ENCODE measurements around the gene CES4A.
"Not testable (repeated sequence)": the region's sequence is repeated elsewhere in the genome, so short reads cannot be mapped to it uniquely, and the experiment has no call there.

The CES4A gene

DNA sequence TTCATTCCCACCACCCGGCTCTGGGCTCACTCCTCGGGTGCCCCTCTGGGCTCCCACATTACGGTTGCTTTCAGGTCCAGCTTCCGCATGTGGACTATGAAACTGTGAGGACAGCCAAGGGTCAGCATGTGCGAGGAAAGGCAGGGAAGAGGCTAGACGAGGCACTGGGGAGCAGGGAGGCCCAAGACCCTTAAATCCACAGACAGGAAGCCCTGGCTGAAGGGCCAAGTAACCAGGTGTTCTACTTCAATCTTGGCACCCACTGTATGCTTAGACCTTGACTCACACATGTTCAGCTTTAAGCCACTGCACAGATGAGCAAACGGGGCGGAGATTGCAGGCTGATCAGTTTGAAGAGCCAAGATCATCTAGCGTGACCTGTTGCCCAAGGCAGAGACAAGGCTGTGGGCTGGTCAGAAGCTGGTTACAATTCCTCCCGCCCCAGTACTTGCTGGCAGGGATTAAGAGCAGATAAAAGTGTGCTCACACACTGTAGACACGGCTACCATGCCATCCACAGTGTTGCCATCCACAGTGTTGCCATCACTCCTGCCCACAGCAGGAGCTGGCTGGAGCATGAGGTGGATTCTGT, at the start of gene CES4A:
CES4A (plus strand) TSS at position 393 of the 592 bp plus-strand sequence; CDS start at position 577, 184 bp downstream.
- DNase-seq, result no peak

DNA sequence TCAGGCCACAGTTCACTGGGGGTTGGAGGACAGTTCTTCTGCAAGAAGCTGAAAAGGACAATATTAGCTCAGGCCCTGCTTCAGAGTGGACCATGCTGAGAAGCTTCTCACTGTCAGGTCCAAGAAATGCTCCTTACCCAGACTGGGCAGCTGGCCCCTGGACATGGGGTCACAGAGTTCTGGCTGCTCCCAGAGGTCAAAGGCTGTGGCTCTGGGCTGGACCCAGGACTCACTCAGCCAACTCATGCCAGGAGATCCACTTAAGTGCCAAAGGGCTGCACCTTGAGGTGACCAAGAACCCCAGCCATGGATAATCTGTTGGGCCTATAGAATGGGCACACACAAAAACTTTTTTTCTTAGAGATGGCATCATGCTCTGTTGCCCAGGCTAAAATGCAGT, 49.0 kb upstream of the CES4A start:
- DNase-seq, result no peak

DNA sequence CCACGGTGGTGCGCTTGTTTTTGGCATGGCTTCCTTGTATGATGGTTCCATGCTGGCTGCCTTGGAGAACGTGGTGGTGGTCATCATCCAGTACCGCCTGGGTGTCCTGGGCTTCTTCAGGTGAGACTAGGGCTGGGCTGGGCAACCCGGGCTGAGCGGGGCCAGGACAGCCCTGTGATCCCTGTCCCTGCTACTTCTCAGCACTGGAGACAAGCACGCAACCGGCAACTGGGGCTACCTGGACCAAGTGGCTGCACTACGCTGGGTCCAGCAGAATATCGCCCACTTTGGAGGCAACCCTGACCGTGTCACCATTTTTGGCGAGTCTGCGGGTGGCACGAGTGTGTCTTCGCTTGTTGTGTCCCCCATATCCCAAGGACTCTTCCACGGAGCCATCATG, 48.2 kb upstream of the CES4A start:
- DNase-seq, result no peak

DNA sequence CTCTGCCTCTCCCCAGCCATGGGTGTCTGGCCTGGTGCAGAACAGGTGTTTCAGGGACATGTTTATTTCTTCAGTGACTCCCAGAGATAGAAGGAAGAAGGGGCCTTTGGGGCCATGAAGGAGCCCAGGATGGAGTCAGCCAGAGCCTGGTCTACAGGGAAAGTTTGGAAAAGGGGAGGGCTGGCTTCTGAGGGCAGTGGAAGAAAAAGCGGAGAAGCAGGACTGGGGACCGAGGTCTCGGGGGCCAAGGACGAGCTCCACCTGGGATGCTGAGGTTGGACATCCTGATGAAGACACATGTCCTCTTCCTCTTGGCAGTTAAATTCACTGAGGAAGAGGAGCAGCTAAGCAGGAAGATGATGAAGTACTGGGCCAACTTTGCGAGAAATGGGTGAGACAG, 45.4 kb upstream of the CES4A start:
- DNase-seq, result no peak

DNA sequence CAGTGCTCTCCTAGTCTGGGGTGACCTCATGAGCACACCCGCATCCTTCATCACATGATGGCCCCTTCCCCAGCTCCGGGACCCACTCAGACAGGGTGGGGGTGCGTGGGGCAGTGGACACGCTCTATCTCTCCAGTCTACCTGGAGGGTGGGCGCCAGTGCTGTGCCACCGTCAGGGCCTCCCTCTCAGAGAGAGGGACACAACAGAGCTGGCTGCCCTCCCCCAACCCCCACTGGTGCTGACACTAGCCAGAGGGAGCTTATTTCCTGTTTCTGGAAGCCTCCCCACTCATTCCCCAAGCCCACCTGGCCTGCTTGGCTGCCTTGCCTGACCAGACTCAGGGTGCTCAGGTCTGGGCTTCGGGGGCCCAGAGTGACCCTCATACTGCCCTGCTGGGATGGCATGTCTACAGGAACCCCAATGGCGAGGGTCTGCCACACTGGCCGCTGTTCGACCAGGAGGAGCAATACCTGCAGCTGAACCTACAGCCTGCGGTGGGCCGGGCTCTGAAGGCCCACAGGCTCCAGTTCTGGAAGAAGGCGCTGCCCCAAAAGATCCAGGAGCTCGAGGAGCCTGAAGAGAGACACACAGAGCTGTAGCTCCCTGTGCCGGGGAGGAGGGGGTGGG, 44.8 kb upstream of the CES4A start:
- DNase-seq, result no peak

DNA sequence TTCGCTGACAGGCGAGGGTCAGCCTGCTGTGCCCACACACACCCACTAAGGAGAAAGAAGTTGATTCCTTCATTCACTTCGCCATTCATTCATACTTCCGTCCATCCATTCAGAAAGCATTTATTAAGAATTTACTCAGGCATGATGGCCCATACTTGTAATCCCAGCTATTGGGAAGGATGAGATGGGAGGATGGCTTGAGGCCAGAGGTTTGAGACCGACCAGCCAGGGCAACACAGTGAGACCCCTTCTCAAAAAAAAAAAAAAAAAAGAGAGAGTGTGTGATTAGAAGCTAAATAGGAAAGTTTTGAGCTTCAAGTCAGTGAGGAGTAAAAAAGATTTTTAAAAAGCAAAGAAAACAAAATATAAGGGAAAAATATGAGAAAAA, 44.3 kb upstream of the CES4A start:
- DNase-seq, result no peak

DNA sequence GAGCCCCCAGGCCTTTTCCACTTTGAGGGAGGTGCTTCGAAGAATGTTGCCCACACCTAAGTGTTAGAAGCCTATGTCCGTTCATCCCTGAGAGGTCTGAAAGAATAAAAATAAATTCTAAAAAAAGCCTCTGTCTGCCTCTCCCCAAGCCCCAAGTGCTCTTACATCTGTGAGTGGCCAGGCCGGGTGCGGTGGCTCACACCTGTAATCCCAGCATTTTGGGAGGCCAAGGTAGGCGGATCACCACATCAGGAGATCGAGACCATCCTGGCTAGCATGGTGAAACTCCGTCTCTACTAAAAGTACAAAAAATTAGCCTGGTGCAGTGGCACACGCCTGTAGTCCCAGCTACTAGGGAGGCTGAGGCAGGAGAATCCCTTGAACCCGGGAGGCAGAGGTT, 43.4 kb upstream of the CES4A start:
- not testable (repeated sequence) for DNase-seq

DNA sequence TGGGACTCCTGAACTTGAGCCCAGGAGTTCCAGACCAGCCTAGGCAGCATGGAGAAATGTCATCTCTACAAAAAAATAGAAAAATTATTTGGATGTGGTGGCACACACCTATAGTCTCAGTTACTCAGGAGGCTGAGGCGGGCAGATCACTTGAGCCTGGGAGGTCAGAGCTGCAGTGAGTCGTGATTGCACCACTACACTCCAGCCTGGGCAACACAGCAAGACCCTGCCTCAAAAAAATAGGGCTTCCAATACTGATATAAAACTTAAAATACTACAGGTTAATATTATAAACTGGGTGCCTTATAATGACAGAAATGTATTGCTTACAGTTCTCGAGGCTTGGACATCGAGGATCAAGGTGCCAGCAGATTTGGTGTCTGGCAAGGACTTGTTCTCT, 42.5 kb upstream of the CES4A start:
- no peak for DNase-seq

DNA sequence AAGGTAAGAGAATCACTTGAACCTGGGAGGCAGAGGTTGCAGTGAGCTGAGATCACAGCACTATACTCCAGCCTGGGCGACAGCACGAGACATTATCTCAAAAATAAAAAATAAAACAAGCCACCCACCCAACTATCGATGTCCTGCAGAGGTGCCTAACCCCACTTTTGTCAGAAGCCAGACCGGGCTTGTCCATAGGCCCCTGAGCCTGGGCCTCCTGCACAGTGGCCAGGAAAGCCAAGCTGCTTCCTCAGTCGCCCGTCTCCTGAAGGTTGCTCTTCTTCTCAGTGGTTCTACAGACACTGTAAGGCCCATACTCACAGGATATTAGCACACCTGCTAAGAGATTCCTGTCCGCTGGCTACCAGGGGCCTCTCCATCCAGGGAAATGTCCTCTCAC, 41.8 kb upstream of the CES4A start:
- no peak for DNase-seq

DNA sequence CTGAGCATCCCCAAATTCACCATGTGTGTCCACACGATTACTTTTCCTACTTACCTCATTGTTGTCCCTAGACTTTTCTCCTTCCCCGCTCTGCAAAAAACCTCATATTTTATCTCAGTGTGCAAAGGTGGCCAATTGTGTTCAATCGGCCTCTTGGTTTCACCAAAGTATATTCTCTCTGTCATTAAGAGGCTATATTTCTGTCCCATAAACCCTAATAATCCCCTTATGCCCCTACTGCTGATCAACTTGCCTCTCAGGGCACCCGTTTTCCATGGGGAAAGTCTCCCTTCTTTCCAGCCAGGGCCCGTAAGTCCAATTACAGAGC, 41.5 kb upstream of the CES4A start:
- DNase-seq, result no peak

DNA sequence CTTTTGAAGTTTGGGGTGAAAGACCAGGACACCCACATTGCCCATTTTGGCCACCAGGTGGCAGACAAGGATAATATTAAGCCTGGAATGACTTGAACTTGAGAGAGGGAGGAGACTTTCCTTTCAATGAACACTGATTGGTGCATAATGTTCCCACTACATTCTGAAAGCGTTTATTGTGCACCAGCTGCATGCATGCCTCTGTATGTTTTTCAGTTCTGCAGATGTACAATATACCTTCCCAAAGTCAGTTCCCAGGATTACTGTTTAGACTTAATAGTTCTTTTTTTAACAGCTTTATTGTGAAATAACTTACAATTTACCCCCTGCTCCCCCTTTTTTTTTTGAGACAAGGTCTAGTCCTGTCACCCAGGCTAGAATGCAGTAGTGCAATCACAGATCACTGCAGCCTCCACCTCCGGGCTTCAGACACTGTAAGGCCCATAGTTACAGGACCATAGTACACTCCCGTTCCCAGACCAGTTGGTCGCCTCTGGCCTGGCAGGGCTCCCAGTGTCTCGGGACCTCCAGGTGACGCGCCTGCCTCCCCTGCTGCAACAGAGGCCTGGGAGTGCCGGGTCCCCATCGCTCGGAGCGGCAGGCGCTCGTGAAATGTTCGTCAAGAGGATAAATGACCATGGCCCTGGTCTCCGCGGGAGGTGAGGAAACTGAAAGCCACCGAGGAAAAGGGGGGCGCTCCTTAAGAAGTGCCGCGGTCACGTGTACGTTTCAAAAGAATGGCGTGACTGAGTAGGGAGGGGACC, 40.9 kb upstream of the CES4A start:
- DNase-seq, result peak; percentile 80

DNA sequence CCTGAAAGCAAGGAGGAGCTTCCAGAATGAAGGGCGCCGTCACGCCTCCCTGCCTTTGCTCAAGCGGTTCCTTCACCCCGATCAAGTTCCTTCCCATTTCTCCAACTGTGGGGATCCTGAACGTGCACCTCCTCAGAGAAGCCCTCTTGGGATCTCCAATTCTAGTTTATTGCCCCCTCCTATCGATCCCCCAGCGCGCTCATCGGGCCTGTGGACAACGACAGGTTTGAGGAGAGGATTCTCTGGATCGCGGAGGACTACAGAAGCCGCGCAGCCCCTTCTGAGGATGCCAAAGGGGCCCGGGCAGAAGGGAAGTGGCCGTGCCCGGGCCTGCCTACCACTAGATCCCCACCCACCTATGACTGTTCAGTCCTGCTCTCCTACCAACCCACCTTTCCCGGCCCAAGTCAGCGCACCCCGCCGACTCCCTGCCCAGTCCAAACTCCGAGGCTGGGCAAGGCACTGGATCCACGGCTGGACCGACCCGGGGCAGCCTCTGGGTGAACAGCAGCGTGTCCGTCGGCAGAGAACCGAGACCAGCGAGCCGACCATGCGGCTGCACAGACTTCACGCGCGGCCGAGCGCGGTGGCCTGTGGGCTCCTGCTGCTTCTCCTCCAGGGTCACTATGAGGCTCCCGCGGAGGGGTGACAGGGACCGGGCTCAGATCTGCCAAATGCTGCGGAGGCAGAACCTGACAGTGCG, 40.1 kb upstream of the CES4A start:
- DNase-seq, result no peak

DNA sequence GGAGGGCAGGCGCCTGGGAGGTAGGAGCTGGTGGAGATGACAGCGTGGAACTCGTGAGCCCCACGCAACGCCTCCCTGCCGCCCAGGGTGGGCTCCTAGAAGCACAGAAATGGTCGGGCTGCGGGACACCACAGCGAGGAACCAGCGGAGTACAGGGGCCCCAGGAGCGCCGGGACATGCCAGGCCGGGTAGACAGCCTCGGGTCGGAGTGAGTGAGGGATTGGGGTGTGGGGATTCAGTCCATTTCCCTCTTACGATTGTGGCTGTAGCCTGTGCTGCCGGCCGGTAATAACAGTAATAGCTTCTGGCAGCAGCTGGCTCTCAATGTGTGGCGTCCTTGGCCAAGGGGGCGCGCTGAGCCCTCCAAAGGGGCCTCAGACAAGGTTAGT, 39.6 kb upstream of the CES4A start:
- no peak for DNase-seq

DNA sequence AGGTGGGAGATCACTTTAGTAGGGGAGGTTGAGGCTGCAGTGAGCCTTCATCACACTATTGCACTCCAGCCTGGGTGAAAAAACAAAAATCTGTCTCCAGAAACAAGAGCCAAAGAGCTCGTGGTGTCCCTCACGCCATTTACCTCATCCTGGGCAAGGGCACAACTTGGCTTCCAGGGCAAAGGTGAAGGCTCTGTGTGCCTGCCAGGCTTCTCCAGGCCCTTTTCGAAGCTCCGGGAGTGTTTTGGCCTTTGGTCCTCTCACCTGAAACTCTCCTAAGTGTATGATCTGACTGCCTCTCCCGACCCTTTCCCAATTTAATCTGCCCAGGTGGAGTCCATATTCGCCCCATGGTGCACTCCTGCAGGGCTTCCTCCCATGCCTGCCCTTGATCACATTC, 38.9 kb upstream of the CES4A start:
- DNase-seq, result no peak

DNA sequence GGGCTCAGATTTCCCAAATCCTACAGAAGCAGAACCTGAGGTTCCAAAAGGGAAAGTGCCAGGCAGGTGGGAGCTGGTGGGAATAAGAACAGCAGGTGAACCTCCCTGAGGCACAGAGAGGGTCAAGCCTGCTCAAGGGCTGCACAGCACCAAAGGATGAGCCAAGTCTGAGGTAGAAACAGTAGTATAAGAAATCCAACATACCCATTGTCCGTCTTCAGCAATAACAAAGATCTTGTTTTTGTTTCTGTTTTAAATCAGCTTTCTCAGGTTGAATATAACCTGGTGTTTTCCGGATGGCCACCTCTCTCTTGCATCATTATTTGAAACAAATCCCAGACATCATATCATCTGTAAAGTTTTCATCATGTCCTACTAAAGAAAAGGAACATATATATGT, 38.0 kb upstream of the CES4A start:
- no peak for DNase-seq

DNA sequence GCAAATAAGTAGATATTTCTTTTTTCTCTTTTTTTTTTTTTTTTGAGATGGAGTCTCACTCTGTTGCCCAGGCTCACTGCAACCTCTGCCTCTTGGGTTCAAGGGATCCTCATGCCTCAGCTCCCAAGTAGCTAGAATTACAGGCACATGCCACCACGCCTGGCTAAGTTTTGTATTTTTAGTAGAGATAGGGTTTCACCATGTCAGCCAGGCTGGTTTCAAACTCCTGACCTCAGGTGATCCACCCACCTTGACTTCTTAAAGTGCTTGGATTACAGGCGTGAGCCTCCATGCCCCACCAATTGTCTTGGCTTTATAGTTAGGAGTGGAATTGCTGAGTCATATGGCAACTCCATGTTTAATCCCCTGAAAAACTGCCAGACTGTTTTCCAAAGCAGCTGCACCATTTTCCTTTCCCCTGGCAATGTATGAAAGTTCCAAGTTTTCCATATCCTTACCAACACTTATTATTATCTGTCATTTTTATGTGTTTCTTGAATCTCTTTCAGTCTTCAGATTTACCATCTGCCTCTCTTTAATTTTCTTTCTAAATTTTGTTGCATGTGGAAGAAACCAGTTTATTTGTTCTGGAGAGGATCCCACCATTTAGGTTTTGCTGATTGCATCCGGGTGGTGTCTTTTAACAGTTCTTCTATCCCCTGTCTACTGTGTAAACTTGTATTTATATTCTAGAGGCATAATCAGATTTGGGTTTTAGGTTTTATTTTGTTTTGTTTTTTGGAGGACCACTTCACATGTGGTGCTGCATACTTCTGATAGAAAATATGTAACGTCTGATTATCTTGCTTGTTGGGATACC, 37.2 kb upstream of the CES4A start:
- DNase-seq, result no peak

DNA sequence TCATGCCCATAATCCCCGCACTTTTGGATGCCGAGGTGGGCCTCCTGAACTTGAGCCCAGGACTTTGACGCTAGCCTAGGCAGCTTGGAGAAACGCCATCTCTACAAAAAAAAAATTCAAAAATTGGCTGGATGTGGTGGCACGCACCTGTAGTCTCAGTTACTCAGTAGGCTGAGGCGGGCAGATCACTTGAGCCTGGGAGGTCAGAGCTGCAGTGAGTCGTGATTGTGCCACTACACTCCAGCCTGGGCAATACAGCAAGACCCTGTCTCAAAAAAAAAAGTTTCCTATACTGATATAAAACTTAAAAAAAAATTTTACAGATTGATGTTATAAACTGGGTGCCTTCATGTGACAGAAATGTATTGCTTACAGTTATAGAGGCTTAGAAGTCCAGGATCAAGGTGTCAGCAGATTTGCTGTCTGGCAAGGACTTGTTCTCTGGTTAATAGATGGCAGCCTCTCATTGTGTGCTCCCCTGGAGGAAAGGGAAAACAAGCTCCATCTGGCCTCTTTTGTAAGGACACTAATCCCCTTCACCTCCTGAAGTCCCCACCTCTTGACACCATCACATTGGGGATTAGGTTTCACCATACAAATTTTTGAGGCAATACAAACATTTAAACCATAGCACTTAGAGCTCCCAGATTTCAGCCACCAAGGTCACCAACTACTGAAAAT, 35.8 kb upstream of the CES4A start:
- DNase-seq, result peak; percentile 15

DNA sequence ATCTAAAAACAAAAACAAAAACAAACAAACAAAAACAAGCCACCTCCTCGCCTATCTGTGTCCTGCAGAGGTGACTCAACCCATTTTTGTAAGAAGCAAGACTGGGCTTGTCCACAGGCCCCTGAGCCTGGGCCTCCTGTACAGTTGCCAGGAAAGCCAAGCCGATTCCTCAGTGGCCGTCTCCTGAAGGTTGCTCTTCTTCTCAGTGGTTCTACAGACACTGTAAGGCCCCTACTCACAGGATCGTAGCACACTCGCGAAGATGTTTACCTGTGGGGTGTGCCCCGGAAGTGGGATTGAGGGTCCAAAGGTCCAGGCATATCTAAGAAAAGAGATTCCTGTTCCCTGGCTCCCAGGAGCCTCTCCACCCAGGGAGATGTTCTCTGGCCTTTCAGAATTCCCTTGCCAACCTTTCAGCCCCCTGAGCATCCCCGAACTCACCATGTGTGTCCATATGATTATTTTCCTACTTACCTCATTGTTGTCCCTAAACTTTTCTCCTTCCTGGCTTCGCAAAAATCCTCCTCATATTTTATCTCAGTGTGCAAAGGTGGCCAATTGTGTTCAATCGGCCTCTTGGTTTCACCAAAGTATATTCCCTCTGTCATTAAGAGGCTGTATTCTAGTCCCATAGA, 34.8 kb upstream of the CES4A start:
- no peak for DNase-seq

DNA sequence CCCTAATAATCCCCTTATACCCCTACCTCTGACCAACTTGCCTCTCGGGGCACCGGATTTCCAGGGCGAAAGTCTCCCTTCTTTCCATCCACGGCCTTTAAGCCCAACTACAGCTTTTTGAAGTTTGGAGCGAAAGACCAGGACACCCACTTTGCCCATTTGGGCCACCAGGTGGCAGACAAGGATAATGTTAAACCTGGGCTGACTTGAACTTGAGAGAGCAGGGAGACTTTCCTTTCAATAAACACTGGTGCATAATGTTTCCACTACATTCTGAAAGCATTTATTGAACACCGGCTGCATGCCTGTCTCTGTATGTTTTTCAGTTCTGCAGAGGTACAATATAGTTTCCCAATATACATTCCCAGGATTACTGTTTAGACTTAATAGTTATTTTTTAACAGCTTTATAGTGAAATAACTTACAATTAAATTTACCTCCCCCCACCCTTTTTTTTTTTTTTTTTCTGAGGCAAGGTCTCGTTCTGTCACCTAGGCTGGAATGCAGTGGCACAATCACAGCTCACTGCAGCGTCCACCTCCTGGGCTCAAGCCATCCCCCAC, 34.2 kb upstream of the CES4A start:
- DNase-seq, result peak; percentile 73

DNA sequence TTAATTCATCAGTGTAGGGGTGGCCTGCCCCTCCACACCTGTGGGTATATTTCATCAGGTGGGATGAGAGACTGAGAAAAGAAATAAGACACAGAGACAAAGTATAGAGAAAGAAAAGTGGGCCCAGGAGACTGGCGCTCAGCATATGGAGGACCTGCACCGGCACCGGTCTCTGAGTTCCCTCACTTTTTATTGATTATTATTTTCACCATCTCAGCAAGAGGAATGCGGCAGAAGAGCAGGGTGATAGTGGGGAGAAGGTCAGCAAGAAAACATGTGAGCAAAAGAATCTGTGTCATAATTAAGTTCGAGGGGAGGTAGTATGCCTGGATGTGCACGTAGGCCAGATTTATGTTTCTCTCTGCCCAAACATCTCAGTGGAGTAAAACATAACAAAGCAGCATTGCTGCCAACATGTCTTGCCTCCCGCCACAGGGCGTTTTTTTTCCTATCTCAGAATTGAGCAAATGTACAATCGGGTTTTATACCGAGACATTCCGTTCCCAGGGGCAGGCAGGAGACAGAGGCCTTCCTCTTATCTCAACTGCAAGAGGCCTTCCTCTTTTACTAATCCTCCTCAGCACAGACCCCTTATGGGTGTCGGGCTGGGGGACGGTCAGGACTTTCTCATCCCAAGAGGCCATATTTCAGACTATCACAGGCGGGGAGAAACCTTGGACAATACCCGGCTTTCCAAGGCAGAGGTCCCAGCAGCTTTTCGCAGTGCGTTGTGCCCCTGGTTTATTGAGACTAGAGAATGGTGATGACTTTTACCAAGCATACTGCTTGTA, 32.8 kb upstream of the CES4A start:
- DNase-seq, result not testable (repeated sequence)

DNA sequence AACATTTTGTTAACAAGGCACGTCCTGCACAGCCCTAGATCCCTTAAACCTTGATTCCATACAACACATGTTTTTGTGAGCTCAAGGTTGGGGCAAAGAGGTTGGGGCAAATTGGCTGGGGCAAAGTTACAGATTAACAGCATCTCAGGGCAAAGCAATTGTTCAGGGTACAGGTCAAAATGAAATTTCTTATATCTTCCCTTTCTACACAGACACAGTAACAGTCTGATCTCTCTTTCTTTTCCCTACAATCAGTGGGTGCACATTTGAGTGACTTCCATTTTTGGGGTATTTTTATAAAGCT, 32.3 kb upstream of the CES4A start:
- not testable (repeated sequence) for DNase-seq

Measured in NCI-H1092 treated with DMSO at 0.1 percent for 48 hours (cell line).